Lung (tissue), 12 donors: Measurements from ENCODE around the gene COL8A2. TPM values are rescaled to one million over a fixed set of nuclear protein-coding genes. Genes with fewer than 3 reads are reported as not detected.
A peak's percentile ranks its signal among the peaks of the same experiment; 100 is the strongest.

Source experiments
- ATAC-seq: fragments of 200-7000 bp; cut with Tn5 transposase; one replicate; pipeline ENCODE4 v1.9.1; 2020; ENCODE audit warnings: moderate number of reproducible peaks; ENCODE audit not compliant: insufficient read depth, low FRiP score
- DNase-seq, 3 donors: peaks; one replicate each; pipeline ENCODE4 v3.0.0-alpha.2; 2013 to 2017
- H3K27ac ChIP-seq, 2 donors: one replicate each; pipeline ENCODE4 v1.5.1; 2013; ENCODE audit warnings: mild to moderate bottlenecking in 2 of 2, moderate library complexity in 2 of 2, control low read depth in 1 of 2, inconsistent platforms in 1 of 2, low read depth in 1 of 2, low read length in 1 of 2
- H3K27me3 ChIP-seq, 3 donors: one replicate each; pipeline ENCODE4 v1.5.1; 2013; ENCODE audit warnings: low read length in 2 of 3; ENCODE audit not compliant: control insufficient read depth in 3 of 3, insufficient read depth in 3 of 3
- H3K36me3 ChIP-seq, 4 donors: one replicate each; pipeline ENCODE4 v1.5.1; 2013; ENCODE audit warnings: low read length in 4 of 4, mild to moderate bottlenecking in 1 of 4, moderate library complexity in 1 of 4; ENCODE audit not compliant: control insufficient read depth in 4 of 4, insufficient read depth in 4 of 4
- H3K4me1 ChIP-seq, 5 donors: one replicate each; pipeline ENCODE4 v1.5.1; 2013; ENCODE audit warnings: low read length in 5 of 5, mild to moderate bottlenecking in 2 of 5, moderate library complexity in 1 of 5; ENCODE audit not compliant: control insufficient read depth in 5 of 5, insufficient read depth in 5 of 5
- H3K4me3 ChIP-seq: one replicate; pipeline ENCODE4 v1.5.1; 2013; ENCODE audit warnings: mild to moderate bottlenecking, control low read depth, moderate library complexity
- H3K9ac ChIP-seq, 2 donors: one replicate each; pipeline ENCODE4 v1.5.1; 2013; ENCODE audit warnings: low read length in 2 of 2, control low read depth in 1 of 2; ENCODE audit not compliant: insufficient read depth in 1 of 2
- H3K9me3 ChIP-seq, 4 donors: one replicate each; pipeline ENCODE4 v1.5.1; 2013; ENCODE audit warnings: low read length in 3 of 4, mild to moderate bottlenecking in 1 of 4, moderate library complexity in 1 of 4; ENCODE audit not compliant: control insufficient read depth in 4 of 4, insufficient read depth in 3 of 4
- CTCF ChIP-seq: IDR thresholded peaks from 2 replicates; pipeline ENCODE4 v1.5.1; 2012; ENCODE audit warnings: mild to moderate bottlenecking; ENCODE audit errors: control extremely low read depth, extremely low read depth
- WGBS, 2 donors: extraction: QIAGEN DNeasy Blood & Tissue Kit; methylation state at CpG; one replicate each; pipeline ENCODE4 v1.1.7; 2013; 5-methylcytosine and 5-hydroxymethylcytosine counted together
- polyA plus RNA-seq, 2 donors: library from polyadenylated mRNA; stranded (reverse); fragments of 200-250 nt; gene quantifications; one replicate each; pipeline ENCODE4 v1.2.1, GENCODE V29; 2013
- total RNA-seq, 2 donors: library from RNA; depleted of rRNA in 1 of 2; stranded (reverse); fragments of >200 nt in 1 of 2; gene quantifications; one replicate each; pipeline ENCODE4 v1.2.1, GENCODE V29; 2014 to 2021
- donor health status: control.
- donor health status: control.
- donor health status: Bipolar disorder and iron deficiency.
- donor health status: healthy.
- donor health status: DM: yes; HTN: yes; CAD: no.

The COL8A2 gene
- total and polyA plus RNA-seq, 4 donors, result 2.0 to 6.0 (median 3.3) TPM

GRCh38 chr1:36151134-36151844, 26.3 kb upstream of the COL8A2 start:
- ATAC-seq, result no peak
- peak overlapping the region in 1 of 2 donors; percentile 40 for H3K9ac ChIP-seq
- H3K36me3 ChIP-seq, result peaks cover 0 to 2% (median 0%) of the 10 kb centered on the region in 4 donors
- no peak overlapping the region for H3K4me3 ChIP-seq
- no peaks in the 10 kb centered on the region for H3K27me3 ChIP-seq
- peak overlapping the region; percentile 83 to 99 for H3K27ac ChIP-seq
- 15 to 45% methylated on average over 1 of the region's 1 CpG for WGBS, 2 donors
- no peaks in the 10 kb centered on the region for H3K9me3 ChIP-seq
- peaks cover 7 to 36% (median 18%) of the 10 kb centered on the region in 5 donors for H3K4me1 ChIP-seq
- DNase-seq, result peak in 2 of 3 donors; percentile 46 to 47
- TF ChIP-seq CTCF, result no peak

- Histone ChIP-seq H3K9ac (peak overlapping the region in 1 of 2 donors; percentile 54), H3K4me3 (no peak overlapping the region), H3K9me3 (no peaks in the 10 kb centered on the region), H3K4me1 (peaks cover 7 to 36% (median 18%) of the 10 kb centered on the region in 5 donors), H3K27ac (peak overlapping the region; percentile 99), H3K27me3 (no peaks in the 10 kb centered on the region), H3K36me3 (peaks cover 0 to 2% (median 0%) of the 10 kb centered on the region in 4 donors)
- ATAC-seq (peak; percentile 80), DNase-seq (peak; percentile 84 to 86 (median 86))
- no peak for TF ChIP-seq CTCF
- WGBS, 2 donors, result 11% methylated on average over 12 of the region's 12 CpGs
Observed at GRCh38 chr1:36150296-36151133, 25.5 kb upstream of the COL8A2 start.

- no peak for ATAC-seq
- DNase-seq, result no peak
- TF ChIP-seq CTCF, result no peak
- Histone ChIP-seq H3K9me3 (no peaks in the 10 kb centered on the region), H3K36me3 (peaks cover 0 to 2% (median 0%) of the 10 kb centered on the region in 4 donors), H3K27ac (peak overlapping the region; percentile 99), H3K4me3 (no peak overlapping the region), H3K4me1 (peaks cover 7 to 30% (median 18%) of the 10 kb centered on the region in 5 donors), H3K9ac (peak overlapping the region in 1 of 2 donors; percentile 54), H3K27me3 (no peaks in the 10 kb centered on the region)
- WGBS, 2 donors, result 29 to 49% methylated on average over 6 of the region's 6 CpGs
Observed at GRCh38 chr1:36149973-36150295, 24.9 kb upstream of the COL8A2 start.
